Kidney capillary endothelial cell (primary cell): ENCODE data around the gene MAPK6.

ENCODE experiments used
- DNase-seq: peaks from one replicate; pipeline ENCODE4 v3.0.0-alpha.2; 2018; ENCODE audit warnings: low spot score

The MAPK6 gene

DNA sequence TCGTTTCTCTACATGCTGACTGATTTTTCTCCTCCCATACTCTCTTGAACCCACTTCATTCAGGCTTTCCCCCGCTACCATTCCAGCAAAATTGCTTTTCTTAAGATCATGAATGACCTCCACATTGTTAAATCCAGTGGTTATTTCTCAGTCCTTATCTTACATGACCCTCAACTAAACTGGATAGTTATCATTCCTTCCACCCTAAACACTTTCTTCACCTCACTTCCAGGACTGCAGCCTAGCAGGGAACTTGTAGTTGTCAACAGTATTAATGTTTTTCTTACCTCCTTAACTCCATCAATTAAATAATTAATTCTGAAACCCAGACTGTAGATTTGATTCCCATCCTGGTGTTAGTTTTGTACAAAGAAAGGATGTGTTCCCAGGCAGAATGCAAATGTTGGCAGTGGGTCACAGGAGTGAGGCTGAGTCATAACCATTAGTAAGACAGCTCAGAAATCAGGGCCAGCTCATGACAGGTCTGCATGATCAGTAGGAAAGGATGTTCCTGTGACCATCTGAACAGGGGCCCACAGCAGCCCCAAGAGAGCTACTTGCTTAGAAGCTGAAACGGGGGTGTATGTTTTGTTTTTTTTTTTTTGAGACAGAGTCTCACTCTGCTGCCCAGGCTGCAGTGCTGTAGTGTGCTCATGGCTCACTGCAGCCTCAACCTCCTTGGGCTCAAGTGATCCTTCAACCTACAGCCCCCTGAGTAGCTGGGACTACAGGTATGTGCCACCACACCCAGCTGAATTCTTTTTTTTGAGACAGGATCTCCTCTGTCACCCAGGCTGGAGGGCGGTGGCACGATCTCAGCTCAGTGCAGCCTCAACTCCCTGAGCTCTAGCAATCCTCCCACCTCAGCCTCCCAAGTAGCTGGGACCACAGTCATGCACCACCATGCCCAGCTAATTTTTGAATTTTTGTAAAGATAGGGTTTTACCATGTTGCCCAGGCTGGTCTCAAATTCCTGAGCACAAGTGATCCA is 84.5 kb downstream of the MAPK6 start:
- DNase-seq: peak; percentile 92

DNA sequence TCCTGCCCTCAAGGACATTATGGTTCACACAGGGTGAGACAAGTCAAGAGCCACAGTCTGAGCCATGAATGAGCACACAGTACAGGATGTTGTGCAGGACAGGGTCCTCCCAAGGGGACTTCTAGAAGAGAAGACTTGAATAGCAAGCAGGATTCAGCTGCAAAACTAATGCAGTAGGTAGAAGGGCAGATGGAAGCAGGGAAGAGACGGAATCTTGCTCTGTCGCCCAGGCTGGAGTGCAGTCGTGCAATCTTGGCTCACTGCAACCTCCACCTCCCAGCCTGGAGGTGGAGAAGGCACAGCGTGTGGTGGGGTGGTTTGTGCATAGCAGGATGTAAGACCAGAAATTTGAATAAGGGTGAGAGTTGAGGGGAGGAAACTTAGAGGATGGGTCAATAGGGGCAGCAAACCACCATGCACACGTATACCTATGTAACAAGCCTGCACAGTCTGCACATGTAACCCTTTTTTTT is 85.5 kb downstream of the MAPK6 start:
- DNase-seq: no peak

DNA sequence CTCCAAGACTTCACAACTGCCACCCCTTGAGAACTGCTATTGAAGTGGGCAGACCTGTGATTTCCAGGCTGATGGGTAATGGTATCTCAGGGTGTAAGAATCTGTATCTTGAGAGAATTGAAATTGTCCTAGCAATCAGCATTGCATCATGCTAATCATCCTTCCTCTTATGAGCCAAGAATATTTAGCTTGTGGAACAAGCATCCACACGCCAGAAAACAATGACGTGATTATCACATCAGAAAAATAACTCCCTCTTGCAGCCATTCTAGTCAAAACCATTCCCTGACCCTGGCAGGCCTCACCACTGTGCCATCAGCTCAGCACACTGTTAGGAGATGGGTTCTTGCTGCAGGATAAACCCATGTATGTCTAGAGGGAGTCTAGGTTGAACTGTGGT is 86.8 kb downstream of the MAPK6 start:
- DNase-seq: no peak

DNA sequence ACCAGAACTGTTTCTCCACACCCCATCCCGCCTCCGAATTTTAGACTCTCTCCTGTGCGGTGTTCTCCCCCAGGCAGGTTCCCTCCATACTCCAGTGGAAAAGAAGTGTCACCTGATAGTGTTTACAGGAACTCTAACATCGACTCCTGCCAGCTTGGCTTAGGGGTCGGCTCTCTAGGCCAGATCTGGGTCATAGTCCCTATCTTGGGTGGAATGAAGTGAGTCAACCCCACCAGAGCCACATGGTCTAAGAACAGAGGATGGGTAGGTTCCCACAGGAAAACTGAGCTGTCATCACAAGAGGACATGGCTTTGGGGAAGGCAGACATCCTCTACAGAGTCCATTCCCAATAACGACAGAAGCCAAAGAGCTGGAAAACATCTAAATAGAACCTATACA is 87.6 kb downstream of the MAPK6 start:
- no peak for DNase-seq

DNA sequence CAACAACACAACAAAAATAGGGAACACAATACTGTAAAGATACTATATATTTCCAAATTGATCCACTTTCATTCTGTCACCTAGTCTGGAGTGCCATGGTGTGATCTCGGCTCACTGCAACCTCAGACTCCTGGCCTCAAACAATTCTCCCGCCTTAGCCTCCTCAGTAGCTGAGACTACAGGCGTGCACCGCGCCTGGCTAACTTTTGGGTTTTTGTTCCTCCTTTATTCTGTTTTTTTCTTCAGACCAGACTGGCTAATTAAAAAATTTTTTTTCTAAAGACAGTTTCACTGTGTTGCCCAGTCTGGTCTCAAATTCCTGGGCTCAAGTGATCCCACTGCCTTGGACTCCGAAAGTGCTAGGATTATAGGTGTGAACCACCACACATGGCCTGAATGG is 88.2 kb downstream of the MAPK6 start:
- DNase-seq: no peak

DNA sequence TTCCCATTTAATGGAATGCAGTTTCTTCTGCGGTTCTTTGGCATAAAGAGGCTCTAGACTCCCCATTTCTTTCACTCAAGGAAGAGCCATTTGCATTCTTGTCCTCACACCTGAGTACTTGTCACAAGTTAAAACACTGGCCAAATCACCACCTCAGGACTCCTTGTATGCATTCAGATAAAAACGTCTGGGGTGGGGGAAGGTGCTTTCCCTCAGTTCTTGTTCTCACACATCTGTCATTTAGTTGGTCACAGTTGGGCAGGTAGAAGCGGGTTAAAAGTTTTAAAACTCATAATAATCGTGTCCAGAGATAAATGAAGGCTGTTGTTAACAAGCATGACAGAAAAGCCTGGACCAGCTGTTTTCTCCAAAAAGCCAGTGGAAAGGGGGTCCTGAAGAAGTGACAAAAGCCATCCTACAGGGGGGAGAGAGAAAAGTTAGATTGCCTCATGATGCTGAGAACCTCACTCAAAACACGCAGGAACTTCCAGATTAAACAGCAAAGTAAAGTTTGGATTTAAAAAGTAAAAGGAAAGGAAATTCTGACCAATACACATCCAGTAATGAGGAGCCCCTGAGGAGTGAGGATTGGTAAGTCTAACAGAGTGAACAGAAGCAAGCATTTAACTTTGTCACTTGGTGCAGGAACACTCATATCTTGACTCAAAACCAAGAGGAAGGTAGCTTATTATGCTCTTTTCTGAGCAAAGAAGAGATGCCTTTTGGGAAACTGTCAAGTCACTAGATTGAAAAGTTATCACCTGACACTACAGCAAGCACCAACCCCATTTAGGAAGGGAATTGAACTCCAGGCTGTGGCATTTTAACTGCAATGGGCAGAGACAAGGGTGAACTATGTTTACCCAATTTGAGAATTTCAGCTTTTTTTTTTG is 90.8 kb downstream of the MAPK6 start:
- DNase-seq: no peak

DNA sequence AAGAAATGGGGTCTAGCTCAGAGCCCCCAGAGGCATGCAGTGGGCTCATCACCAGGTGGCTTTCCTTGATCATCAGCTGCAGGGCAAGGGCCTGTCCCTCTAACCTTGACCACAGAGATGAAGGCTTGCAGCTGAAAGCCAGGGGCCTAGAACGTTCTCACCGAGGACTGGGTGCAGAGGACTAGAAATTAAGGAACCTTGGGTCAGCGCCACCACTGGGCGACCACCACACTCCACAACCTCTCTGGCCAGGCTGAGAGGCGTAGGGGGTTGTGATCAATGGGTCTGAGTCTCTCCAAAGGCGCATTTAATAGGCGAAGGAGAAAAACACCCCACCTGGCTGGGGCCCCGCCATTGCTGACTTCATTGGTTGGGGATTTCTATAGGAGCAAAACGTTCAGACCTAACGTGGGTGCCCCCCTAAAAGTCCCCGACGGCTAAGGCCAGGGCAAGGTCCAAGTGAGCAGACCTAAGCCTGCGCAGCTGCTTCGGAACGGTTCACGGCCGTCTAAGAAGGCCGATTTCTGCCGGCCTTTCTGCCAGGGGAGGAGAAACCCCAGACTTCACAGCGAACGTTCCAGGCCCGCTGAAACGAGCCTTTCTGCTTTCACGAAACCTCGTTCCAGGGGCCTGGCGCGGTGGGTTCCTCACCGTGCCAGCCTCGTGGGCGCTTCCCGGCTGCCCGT is 92.6 kb downstream of the MAPK6 start:
- no peak for DNase-seq

GRCh38 chr15:52112203-52112750 is 93.3 kb downstream of the MAPK6 start:
- DNase-seq: no peak

DNA sequence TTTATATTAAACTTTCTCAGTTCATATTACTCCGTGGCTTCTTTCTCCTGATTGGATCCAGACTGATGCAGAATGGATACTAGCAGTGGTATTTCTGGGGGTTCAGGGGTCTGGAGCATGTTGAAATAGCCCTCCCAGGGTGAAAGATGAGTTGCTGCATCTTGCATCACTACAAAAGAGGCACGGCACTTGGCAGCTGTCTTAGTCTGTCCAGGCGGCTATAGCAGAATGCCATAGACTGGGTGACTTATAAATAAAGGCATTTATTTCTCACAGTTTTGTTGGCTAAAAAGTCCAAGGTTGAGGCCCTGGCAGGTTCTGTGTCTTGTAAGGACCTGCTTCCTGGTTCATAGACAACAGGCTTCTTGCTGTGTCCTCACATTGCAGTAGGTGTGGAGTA is 94.2 kb downstream of the MAPK6 start:
- no peak for DNase-seq

DNA sequence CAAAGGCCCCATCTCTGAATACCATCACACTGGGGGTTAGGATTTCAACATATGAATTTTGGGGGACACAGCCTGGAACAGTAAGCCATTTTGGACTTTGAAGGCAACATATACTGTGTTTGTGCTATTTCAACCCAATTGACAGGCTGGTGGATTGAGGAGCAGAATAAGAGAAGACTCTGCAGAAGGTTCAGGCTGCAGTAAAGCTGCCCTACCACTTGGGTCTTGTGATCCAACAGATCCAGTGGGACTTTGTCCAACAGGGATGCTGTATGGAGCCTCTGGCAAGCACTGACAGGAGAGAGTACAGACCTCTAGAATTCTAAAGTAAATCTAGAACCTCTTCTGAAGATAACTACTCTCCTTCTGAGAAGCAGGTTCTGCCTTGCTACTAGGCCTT is 94.7 kb downstream of the MAPK6 start:
- no peak for DNase-seq

DNA sequence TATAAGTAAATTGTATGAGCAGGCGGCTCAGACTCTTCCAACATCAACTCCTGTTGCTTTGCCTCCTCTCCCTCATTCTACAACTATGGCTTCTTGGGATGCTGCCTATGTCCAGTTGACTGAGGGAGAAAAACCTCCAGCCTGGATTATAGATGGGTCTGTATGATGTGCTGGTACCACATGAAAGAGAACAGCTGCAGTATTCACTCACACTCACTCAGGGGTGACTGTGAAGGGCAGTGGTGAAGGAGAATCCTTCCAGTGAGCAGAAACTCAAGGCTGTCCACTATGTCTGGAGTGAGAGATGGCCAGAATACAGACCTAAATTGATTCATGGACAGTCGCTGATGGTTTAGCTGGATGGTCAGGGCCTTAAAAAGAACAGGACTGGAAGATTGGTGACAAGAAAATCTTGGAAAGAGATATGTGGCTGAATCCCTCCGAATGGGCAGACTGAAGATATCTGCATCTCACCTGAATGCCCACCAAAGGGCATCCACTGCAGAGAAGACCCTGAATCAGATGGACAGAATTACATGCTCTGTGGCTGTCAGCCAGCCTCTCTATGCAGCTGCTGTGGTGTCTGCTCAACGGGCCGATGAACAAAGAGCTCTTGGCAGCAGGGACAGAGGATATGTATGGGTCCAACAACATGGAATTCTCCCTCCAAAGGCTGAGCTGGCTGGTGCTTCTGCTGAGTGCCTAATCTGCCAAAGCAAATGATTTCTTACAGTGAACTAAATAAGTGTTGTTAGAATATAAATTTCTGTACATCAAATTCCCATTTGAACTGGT is 95.4 kb downstream of the MAPK6 start:
- no peak for DNase-seq

DNA sequence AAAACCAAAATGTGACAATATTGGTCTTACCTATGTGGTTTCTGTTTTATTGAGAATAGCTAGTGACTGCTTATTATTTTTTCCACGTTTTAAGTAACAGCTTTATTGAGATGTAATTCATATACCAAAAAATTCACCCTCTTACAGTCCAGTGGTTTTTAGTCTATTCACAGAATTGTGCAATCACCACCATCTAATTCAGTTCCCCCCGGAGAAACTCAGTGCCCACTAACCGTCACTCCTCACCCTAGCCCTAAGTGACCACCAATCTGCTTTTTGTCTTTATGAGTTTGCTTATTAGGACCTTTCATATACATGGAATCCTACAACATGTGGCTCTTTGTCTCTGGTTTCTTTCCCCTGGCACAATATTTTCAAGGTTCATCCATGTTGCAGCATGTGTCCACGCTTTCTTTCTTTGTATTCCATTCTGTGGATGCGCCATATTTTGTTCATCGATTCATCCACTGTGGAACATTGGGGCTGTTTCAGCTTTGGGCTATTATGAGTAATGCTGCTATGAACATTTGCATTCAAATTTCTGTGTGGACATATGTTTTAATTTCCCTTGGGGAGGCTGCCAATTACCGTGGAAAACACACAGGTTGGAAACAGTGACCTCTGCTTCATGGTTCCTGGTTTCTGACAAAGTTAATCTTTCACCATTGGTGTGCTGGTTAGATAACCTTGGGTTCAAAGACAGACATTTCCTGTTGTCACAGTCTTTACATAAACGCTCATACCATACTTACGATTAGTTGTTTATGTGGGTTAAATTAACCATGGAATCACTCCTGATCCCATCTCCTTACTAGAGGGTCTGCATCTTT is 96.8 kb downstream of the MAPK6 start:
- DNase-seq: no peak
